ENCODE measurements around the gene PPARG. TPM values are rescaled to one million over a fixed set of nuclear protein-coding genes. Genes with fewer than 3 reads are reported as not detected.
"Not testable (repeated sequence)": the region's sequence is repeated elsewhere in the genome, so short reads cannot be mapped to it uniquely, and the experiment has no call there.

Gene PPARG
- polyA plus RNA-seq, 3 donors: 21.9 to 218 (median 113) TPM

DNA sequence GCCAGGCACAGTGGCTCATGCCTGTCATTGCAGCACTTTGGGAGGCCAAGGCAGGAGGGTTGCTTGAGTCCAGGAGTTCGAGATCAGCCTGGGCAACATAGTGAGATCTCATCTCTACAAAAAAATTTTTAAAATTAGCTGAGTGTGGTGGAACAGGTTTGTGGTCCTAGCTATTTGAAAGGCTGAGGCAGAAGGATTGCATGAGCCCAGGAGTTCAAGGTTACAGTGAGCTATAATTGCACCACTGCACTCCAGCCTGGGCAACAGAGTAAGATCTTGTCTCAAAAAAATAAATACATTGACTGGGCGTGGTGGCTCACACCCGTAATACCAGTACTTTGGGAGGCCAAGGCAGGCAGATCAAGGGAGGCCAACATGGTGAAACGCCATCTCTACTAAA, 168.5 kb downstream of the PPARG start:
- not testable (repeated sequence) for H3K27ac ChIP-seq (ENCODE audit: low read depth, low read length)
- WGBS, 3 donors: 88 to 96% (median 96%) methylated on average over 4 of the region's 4 CpGs

- no peak overlapping the region for H3K27ac ChIP-seq (ENCODE audit: low read depth, low read length)
- 51 to 66% (median 53%) methylated on average over 8 of the region's 8 CpGs for WGBS, 3 donors
These were observed 170.0 kb downstream of the PPARG start for GRCh38 chr3:12458901-12459300.

DNA sequence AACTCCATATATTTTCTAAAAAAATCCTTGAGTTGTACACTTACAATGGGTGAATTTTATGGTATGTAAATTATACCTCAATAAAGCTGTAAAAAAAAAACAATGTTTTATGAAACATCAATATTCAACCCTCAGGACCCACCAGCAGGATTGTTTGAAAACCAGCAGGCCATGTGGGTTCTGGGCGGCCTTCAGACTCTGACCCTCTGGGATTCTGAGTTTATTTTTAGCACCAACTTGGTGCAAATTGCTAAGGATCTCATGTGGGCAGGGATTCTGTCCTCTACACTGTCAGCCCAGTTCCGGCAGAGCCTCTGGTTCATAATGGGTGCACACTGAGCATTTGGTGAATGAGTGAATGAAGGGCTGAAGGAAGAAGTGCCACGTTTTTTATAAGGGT, 171.3 kb downstream of the PPARG start:
- H3K27ac ChIP-seq (ENCODE audit: low read depth, low read length): no peak overlapping the region
- 72 to 79% (median 79%) methylated on average over 3 of the region's 3 CpGs for WGBS, 3 donors

DNA sequence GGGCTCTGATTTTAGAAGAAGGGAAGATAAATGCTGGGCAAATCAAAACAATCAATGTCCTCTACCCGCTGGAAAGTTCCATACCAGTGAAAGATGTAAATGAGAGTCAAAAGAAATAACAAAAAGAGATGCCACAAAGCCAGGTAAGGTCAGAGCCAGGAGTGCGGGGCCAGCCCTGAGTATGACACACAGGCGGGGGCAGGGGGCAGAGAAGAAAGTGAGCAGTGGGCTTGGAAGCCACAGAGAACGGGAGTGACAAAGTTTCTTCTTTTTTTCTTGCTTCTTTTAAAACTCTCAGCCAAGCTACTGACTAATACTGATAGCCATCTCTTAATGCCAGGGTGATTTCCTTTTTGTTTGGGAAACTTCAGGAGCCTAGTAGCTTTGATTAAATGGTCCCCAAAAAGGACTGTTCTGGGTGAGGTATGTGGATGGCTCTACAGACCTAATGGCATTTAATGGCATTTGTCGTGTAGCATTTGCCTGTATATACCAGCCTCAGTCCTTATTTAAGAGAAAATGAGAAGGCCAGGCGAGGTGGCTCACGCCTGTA, 172.3 kb downstream of the PPARG start:
- WGBS, 3 donors: 86 to 91% (median 89%) methylated on average over 7 of the region's 7 CpGs
- H3K27ac ChIP-seq (ENCODE audit: low read depth, low read length): no peak overlapping the region

- WGBS, 3 donors: 25 to 34% (median 25%) methylated on average over 9 of the region's 9 CpGs
- H3K27ac ChIP-seq (ENCODE audit: low read depth, low read length): no peak overlapping the region
These were observed 173.5 kb downstream of the PPARG start for GRCh38 chr3:12462159-12462947.

GRCh38 chr3:12463686-12464085, 174.8 kb downstream of the PPARG start:
- WGBS, 3 donors: 76 to 91% (median 88%) methylated on average over 1 of the region's 1 CpG

GRCh38 chr3:12464181-12464580, 175.3 kb downstream of the PPARG start:
- no peak overlapping the region for H3K27ac ChIP-seq (ENCODE audit: low read depth, low read length)

More at GRCh38 chr3:12463686-12464085, 174.8 kb downstream of the PPARG start:
- no peak overlapping the region for H3K27ac ChIP-seq (ENCODE audit: low read depth, low read length)

- 74 to 92% (median 92%) methylated on average over 18 of the region's 18 CpGs for WGBS, 3 donors
- H3K27ac ChIP-seq (ENCODE audit: low read depth, low read length): no peak overlapping the region
These were observed 176.4 kb downstream of the PPARG start for GRCh38 chr3:12465151-12465835.

DNA sequence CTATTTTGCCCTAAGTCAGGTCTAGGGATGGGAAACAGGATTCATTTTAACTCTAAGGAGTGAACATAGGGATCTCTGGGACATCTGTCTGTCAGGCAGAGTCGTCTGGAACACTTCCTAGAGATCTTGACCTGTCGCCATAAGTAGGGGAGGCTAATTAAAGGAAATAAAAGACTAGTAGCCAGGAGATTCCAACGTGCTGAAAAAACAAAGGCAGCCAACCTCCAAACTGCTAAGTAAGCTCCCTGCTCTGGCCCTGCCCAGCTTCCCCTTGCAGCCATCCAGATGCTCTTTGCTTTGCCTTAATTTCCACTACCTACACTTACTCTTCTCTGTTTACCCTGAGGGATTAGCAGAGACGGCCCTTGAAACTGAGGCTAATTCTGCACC, 177.0 kb downstream of the PPARG start:
- H3K27ac ChIP-seq (ENCODE audit: low read depth, low read length): no peak overlapping the region
- WGBS, 3 donors: 22 to 54% (median 49%) methylated on average over 4 of the region's 4 CpGs

GRCh38 chr3:12467746-12468145, 178.9 kb downstream of the PPARG start:
- WGBS, 3 donors: 76 to 97% (median 96%) methylated on average over 2 of the region's 2 CpGs
- H3K27ac ChIP-seq (ENCODE audit: low read depth, low read length): no peak overlapping the region

GRCh38 chr3:12468276-12468675, 179.4 kb downstream of the PPARG start:
- H3K27ac ChIP-seq (ENCODE audit: low read depth, low read length): no peak overlapping the region
- 82 to 98% (median 97%) methylated on average over 6 of the region's 6 CpGs for WGBS, 3 donors

DNA sequence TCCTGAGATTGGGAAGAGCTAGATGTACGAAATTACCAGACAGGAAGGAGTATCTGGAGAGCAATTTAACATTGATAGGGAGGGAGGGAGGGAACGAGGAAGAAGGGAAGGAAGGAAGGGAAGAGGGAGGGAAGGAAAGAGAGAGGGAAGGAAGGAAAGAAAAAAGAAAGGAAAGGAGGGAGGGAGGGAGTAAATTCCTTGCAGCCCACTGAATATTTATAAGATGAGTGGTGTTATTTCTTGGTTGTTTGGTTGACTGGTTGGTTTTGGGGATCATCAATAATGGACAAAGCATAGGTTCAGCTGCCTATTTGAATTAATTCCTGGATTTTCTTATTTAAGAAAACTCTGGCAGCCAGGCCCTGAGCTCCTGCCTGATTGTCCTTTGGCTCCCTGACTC, 179.9 kb downstream of the PPARG start:
- no peak overlapping the region for H3K27ac ChIP-seq (ENCODE audit: low read depth, low read length)
- WGBS, 3 donors: 53 to 62% (median 57%) methylated on average over 2 of the region's 2 CpGs

DNA sequence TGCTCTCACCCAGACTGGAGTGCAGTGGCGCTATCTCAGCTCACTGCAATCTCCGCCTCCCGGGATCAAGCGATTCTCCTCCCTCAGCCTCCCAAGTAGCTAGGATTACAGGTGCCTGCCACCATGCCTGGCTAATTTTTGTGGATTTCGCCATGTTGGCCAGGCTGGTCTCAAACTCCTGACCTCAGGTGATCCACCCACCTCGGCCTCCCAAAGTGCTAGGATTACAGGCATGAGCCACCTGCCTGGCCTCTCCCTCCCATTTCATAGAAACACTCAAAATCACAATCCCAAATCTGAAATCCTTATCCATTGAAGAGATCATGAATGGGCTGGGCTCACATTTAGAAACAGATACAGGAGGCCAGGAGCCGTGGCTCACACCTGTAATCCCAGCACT, 180.4 kb downstream of the PPARG start:
- not testable (repeated sequence) for H3K27ac ChIP-seq (ENCODE audit: low read depth, low read length)
- 71 to 99% (median 81%) methylated on average over 7 of the region's 7 CpGs for WGBS, 3 donors

DNA sequence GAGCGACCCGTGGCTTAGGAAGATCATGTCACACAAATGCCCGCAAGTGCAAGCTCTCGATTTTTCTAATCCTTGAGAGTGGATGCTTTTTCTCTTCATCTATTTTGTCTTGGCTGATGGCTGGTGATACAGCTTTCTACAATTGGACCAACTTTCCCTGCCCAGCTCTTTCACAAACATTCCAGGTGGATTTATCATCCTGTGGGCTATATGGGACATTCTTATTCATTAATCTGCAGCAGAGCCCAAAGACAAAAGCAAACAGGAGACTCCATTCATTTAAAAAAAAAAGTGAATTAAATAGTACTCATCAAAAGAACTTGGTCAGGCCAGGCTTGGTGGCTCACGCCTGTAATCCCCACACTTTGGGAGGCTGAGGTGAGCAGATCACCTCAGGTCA, 181.2 kb downstream of the PPARG start:
- 83 to 98% (median 90%) methylated on average over 5 of the region's 5 CpGs for WGBS, 3 donors
- no peak overlapping the region for H3K27ac ChIP-seq (ENCODE audit: low read depth, low read length)

DNA sequence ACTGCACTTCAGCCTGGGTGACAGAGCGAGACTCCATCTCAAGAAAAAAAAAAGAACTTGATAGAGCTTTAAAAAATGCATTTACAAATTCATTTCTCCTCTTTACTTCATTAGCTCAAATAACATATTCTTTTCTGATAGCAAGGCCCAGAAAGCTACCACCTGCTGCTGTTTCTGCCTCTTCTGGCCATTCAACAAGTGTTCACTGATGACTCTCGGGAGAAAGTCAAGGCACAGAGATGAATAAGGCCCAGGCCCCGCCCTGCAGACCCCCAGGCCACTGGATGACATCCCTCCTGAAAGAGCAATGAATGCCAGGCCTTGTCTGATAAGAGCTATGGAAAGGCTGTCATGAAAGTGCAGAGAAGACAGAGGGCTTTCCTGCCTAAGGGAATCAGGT, 181.8 kb downstream of the PPARG start:
- WGBS, 3 donors: 91 to 97% (median 95%) methylated on average over 3 of the region's 3 CpGs
- H3K27ac ChIP-seq (ENCODE audit: low read depth, low read length): no peak overlapping the region

DNA sequence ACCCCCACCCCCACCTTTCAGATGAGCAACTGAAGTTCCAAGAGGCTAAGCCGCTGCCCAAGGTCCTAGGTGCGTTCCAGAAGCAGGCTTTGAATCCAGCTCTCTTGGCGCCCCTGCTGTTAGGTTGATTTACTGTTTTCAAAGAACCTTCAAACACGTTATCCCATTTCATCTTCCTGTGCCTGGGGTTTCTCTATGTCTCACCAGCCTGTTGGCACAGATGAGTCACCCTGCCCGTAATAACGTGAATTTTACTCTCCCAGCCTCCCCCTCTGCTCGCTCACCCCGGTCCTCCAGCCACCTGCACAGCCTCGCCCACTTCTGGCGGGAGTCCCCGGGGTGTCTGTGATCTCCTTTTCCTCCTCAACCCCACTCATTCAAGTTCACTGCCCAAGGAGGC, 182.4 kb downstream of the PPARG start:
- 66 to 78% (median 78%) methylated on average over 11 of the region's 11 CpGs for WGBS, 3 donors
- no peak overlapping the region for H3K27ac ChIP-seq (ENCODE audit: low read depth, low read length)

DNA sequence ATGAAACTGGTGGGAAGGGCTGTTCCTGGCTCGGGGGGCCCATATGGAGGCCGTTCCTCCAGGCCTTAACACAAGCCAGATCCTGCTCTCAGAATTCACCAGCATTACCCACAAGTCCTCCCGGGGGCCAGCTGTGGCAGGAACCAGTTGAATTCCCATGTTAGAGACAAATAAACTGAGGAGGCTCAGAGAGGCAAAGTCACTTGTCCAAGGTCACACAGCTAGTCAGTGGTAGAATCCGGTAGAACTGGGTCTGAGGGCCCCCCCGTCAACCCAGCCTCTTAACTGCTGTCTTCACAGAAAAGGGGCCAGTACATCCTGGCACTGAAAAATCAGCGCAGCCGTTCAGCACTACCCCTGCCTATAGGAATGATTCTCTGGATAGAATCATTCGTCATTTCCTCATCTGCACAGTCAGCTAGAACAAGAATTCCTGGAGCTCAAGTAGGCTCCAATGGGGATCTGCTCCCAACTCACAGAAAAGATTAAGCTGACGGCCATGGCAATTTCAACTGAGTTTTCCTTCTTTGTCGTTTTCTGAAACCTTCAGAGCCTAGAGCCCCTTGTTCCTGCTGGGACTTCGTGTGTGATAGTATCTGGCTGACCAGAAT, 183.2 kb downstream of the PPARG start:
- H3K27ac ChIP-seq (ENCODE audit: low read depth, low read length): no peak overlapping the region
- WGBS, 3 donors: 74 to 92% (median 81%) methylated on average over 11 of the region's 11 CpGs

- no peak overlapping the region for H3K27ac ChIP-seq (ENCODE audit: low read depth, low read length)
- 83 to 99% (median 87%) methylated on average over 5 of the region's 5 CpGs for WGBS, 3 donors
These were observed 183.9 kb downstream of the PPARG start for GRCh38 chr3:12472796-12473195.

GRCh38 chr3:12473511-12473910, 184.6 kb downstream of the PPARG start:
- 72 to 86% (median 75%) methylated on average over 9 of the region's 9 CpGs for WGBS, 3 donors
- H3K27ac ChIP-seq (ENCODE audit: low read depth, low read length): no peak overlapping the region
